HG03159 (cell line): ENCODE results near the gene MAPK7.

Experiments
- ATAC-seq: cut with Tn5 transposase; IDR thresholded peaks from one replicate; pipeline ENCODE4 v1.9.1; 2021; ENCODE audit warnings: mild to moderate bottlenecking, moderate library complexity; ENCODE audit not compliant: unreplicated experiment

Gene MAPK7

DNA sequence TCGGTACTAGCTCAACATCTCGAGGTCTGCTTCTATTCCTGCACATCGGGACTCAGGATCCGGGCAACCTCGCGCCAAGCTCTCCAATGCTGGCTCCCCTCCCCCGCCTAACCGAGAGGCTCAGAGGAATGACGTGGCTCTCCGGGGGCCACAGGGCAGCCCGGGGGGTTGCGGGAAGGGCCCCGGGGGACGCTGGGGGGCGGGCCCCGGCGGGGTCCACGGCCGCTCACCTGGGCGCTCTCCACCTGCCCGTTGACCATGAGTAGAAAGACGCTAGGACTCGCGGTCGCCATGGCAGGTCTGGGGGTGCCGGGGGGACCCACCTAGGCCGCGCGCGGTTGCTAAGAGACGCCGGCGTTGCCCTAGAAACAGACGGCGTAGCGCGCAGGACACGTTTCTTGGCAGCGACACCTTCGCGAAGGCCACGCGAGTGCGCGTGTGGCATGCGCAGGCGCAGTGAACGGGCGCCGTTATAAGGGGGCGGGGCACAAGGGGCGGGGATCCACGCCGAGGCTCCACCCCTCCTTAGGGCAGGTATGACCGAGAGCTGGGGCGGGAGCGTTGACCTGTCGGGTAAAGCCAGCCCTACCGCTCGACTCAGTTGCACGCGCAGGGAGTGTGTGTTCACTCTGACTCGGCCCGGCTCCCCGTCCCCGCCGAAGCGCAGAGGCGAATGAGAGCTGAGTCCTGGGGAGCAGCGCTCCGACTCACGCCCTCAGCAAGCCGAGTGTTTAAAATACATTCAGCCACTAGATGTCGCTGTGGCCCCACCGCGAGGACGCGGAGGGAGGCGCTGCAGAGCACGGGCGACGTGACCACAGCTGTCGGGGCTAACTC lies 15.8 kb upstream of the MAPK7 start, which contains the start of gene B9D1:
TSS of gene B9D1 (minus strand) at position 447 of the 837 bp plus-strand sequence. CDS start at position 293, 154 bp downstream.
- ATAC-seq = peak; percentile 64

DNA sequence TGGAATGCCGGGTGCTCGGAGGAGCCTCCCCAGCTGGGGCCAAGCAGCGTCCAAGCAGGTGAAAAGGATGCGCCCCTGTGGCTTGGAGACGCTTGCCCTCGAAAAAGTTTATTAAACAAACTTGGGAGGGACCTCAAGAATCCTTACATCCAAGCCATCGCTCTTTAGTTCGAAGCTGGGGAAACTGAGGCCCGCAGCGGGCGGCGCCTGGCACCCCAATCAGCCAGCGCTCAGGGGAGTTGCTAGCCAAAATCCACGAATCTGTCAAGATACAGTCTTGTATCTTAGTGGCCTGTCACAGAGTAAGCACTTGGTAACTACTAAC lies 15.2 kb upstream of the MAPK7 start:
- no peak for ATAC-seq

DNA sequence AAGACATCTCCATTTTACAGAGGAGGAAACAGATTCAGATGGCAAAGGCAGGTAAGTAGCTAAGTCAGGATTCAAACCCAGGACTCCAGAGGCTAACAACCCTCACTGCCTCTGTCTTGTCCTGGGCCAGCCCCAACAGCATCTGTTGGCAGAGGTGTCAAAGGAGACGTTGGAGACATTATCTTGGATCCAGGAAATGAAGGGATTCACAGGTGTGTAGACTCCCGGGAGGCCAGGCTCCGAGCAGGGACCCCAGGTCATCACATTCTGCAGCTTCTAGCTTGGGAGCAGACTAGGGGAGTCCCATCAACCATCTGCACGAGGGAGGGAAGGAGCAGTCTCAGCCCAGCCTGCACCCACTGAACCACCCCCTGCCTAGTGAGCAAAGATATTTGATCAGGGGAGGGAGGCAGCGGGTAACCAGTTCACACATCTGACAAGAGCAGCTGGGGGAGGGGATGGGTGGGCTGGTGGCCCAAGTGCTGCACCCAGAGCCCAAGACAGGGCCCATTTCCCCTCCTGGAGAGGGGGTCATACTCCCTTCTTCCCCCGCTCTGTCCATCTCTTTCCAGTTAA lies 14.8 kb upstream of the MAPK7 start:
- ATAC-seq = no peak

GRCh38 chr17:19364699-19365498 lies 13.4 kb upstream of the MAPK7 start:
- ATAC-seq = no peak

DNA sequence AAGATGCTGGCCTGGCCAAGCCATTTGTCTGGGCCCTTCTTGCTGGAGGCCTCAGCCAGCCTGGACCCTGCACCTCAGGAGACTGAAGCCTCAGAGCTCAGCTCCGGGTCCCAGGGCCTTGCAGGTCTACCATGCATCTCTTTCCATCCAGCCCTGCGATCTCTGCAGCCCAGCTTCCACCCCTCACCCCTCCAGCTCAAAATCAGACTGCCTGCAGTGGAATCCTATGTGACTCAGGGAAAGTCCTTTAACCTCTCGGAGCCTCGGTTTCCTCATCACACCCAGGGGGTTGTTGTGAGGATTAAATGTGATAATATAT lies 12.8 kb upstream of the MAPK7 start:
- ATAC-seq = no peak

- ATAC-seq = no peak
These were observed 12.3 kb upstream of the MAPK7 start for GRCh38 chr17:19365833-19366636.

DNA sequence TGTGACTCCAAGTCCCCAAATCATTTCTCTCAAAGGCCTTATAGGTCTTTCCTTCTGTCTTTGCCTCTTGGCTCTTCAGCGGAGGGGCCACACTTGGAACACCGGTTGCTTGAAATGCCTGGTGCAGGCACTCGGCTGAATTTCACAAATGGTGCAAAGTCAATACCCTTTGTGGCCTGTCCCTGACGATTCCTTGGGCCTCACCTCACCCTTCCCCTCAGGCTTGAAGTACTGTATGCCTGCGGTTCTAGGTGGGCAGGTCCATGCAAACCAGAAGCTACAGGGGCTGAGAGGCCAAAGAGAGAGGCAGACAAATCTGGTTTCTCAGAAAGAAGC lies 11.7 kb upstream of the MAPK7 start:
- ATAC-seq = no peak

GRCh38 chr17:19368229-19368628 lies 10.1 kb upstream of the MAPK7 start:
- no peak for ATAC-seq

DNA sequence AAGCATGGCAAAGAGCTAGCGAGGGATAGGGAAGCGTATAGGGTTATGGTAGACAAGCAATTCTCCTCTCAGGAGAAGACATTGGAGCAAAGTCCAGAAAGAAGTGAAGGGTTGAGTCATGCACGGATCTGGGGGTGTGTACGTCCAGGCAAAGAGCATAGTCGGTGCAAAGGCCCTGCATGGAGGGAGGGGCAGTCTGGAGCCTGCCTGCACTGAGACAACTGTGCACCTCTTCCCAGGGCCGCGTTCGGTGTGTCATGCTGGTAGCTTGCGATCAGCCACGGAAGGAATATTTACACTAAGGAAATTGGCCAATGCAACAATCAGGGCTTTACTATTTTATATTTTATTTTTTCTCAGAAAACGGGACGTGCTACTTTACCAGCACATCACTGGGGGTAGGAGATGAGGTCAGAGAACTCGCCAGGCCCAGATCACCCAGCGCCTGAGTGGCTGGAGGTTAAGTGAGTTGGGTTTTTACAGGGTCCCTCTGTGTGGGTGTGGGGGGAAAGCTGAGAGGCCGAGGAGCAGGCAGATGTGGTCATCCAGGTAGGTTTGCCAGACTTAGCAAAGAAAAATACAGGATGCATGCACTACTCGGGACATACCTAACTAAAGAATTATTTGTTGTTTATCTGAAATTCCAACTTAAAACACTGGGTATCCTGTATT lies 9.1 kb upstream of the MAPK7 start:
- no peak for ATAC-seq

DNA sequence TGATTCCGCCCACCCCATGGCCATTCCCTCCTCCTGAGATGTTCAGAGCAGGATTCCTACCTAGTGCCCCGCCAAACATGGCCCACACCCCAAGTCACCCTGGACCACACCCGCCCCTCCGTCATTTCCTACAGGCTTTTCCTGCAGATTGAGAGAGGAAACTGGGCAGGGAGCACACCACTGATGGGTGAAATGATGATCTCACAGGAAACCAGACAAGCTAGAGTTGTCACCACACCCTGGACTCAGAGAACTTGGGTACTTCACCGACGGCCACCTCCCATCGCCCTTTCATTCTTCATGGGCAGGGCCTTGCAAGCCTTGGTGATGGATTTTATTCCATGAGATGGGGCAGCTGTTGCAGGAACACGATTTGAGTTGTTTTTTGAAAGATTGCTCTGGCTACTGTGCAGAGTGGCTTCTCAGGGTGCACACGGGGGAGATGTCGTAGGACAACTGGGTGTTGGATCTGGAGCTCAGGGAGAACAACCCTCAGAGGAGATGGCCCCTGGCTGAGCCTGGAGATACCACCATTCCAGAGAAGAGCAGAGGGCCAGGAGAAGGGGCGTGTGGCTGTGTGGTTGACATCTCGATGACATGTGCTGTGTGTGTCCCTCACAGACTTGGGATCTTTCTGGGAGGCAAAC lies 8.3 kb upstream of the MAPK7 start:
- ATAC-seq = no peak

DNA sequence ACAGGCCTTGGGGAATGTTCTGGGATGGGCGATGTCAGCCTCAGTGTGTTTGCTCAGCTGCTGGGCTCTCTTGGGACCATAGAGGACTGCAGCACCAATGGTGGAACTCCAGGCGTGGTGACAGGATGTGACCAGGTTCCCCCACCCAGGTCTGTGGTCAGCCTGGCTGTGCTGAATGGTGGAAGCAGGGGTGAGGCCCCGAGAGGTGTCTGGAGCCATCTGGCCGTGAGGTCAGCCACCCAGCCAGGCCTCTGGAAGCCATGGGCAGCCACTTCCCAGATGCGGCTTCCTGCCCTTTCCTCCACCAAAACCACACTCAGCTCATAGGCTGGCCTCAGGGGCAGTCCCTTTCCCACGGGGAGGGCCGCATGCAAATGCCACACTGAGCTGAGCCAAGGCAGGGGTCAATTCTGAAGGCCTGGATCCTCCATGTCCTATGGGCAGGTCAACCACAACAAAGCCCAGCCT lies 7.8 kb upstream of the MAPK7 start:
- ATAC-seq = no peak

DNA sequence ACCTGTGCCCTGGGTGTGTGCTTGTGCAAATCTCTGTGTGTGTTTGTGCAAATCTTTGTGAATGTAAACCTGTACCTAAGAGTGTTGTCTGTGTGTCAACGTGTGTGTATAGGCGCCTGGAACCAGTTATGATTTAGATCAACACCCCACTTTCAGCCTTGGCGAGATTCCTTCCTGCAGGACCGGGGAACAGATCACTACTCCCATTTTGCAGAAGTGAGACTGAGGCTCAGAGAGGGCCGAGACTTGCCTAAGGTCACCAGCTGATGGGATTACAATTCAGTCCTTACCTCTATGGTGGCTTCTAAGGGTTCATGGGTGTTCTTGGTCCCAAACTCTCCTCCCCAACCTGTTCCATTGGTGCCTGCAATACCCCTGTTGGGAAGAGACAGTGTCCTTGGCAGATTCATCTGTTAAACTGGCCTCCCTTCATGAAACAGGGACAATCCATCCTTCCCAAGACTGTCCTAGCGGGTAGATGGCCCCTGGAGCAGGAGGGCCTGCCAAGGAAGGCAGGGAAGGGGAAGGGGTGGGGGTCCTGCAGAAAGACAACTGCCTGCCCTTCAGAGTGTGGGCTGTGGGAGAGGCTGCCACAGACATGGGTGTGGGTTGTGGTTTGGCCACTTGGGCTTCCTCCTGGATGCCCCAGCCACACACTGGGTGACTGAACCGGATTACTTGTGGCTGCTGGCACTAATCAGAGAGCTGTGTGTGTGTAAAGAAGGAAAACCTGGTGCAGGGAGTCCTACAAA lies 6.9 kb upstream of the MAPK7 start:
- no peak for ATAC-seq

DNA sequence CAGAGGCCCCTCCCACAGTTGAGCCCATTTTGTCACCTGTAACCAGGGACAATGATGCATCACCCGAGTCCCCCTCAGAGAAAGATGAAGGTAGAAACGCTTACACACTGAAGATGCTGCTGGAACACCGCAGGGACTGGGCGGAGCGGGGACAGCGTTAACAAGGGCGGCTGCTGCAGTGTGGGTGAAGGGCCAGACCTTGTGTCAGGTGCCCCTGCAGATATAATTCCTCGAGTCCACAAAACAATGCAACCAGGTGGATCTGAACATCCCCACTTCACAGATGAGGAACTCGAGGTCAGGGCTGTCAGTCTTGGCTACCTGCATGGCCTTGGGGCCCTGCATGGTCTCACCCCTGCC lies 6.3 kb upstream of the MAPK7 start:
- no peak for ATAC-seq

DNA sequence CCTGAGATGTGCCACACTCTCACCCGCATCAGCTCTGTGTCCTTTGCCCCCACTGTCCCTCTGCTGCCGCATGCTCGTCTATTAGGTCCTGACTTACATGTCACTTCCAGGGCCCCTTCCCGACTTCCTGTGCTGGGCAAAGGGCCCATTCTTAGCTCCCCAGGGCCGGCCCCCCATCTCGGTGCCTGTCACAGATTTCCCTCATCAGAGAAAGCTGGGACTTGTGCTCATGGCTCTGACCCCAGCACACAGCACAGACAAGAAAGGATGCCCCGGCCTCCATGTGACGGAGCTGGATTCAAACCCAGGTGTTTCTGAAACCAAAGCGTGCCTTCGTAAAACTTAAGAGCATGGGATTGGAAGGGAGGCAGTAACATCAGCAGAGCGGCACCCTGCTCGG lies 5.9 kb upstream of the MAPK7 start:
- no peak for ATAC-seq

DNA sequence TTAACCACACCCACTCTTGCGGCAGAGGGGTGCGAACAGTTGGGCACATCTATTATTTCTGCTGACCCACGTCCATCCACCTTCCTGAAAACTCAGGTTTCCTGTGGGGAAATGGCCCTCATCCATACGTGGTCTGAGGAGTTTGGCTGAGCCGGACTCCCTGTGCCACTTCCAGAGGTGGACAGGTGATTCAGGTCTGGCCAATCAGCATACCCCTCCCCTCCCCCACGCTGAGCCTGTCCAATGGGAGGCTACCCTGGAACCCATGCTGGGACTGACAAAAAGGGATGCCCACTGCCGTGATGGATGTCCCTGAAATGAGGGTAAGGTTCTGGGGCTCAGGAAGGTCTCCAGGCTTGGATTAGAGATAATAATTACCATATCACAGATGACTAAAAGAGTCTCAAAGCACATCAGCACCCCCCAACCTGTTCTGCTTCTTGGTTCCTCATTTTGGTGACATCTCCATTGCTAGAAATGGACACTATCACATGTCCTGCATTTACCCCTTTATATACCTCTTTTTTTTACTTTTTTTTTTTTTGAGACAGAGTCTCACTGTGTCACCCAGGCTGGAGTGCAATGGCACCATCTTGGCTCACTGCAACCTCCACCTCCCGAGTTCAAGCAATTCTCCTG lies 5.3 kb upstream of the MAPK7 start:
- no peak for ATAC-seq

- no peak for ATAC-seq
These were observed 4.2 kb upstream of the MAPK7 start for GRCh38 chr17:19374136-19374535.

DNA sequence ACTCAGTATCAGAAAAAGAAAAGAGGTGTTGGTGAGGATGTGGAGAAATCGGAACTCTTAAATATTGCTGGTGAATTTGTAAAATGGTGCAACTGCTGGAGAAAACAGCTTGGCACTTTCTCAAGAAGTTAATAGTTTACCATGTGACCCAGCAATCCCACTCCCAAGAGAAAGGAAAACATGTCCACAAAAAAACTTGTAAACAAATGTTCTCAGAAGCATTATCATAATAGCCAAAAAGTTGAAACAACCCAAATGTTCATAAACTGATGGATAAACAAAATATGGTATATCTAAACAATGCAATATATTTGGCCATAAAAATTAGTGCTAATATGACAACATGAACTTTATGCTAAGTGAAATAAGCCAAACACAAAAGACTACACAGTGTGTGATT lies 2.6 kb upstream of the MAPK7 start:
- ATAC-seq = no peak

DNA sequence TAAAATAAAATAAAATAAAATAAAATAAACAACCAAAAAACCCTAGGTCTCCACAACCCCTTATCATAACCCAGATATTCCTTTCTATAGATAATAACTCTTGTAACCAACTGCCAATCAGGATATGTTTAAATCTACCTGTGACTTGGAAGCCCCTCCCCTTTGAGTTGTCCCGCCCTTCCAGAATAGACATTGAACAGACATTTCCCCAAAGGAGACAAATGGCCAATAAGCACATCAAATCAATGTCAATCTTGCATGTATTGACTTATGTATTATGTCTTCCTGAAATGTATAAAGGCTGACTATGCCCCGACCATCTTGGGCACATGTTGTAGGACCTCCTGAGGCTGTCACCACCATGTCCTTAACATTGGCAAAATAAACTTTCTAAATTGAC lies 1.5 kb upstream of the MAPK7 start:
- no peak for ATAC-seq
